ENCODE data around the gene POLR3A.

DNA sequence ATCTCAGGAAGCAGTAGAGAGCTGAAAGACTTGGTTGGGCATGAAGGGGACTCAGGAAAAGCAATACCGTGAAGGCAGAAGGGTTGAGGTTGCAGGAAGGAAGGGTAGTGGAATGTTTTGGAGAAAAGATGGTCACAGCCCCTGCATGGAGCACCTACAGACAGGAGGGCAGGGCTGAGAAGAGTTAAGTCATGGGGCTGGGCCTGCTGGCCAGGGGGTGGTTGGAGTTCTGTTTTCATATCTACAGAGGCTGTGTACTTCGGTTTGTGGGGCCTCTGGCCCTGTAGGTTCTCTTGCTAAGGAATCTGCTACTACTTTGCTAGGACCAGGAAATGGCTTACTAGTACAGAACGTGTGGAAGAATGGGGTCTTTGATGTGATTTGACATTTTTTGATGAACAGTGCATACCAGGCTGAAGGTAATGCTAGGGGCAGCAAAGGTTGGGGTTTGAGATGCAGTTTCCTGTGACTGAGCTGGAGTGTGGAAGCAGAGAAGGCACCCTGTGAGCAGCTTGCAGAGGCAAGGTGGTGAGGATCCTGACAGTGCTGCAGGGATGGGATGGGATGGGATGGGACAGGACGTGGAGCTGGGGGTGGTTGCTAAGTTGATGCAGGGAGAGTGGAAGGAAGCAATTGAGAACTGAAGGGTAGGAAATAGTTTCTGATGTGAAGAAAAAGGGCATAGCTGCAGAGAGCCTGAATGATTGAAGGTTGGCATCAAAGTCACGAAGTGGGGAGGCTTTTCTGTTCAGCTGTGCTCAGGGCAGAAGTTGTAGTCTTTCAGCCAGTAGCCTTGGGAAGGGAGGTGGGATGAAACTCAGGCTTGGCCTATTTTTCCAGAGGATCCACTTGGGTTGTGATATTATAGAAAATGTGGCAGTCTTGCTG is 12.1 kb upstream of the POLR3A start:
- TF ChIP-seq POLR2A (IDR thresholded peaks at IDR 0.05): no peak
- TF ChIP-seq, protein P1, sequence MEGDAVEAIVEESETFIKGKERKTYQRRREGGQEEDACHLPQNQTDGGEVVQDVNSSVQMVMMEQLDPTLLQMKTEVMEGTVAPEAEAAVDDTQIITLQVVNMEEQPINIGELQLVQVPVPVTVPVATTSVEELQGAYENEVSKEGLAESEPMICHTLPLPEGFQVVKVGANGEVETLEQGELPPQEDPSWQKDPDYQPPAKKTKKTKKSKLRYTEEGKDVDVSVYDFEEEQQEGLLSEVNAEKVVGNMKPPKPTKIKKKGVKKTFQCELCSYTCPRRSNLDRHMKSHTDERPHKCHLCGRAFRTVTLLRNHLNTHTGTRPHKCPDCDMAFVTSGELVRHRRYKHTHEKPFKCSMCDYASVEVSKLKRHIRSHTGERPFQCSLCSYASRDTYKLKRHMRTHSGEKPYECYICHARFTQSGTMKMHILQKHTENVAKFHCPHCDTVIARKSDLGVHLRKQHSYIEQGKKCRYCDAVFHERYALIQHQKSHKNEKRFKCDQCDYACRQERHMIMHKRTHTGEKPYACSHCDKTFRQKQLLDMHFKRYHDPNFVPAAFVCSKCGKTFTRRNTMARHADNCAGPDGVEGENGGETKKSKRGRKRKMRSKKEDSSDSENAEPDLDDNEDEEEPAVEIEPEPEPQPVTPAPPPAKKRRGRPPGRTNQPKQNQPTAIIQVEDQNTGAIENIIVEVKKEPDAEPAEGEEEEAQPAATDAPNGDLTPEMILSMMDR (IDR thresholded peaks at IDR 0.05): no peak

All from right lobe of liver (tissue), 4 donors.